ENCODE data around the gene GAL.

DNA sequence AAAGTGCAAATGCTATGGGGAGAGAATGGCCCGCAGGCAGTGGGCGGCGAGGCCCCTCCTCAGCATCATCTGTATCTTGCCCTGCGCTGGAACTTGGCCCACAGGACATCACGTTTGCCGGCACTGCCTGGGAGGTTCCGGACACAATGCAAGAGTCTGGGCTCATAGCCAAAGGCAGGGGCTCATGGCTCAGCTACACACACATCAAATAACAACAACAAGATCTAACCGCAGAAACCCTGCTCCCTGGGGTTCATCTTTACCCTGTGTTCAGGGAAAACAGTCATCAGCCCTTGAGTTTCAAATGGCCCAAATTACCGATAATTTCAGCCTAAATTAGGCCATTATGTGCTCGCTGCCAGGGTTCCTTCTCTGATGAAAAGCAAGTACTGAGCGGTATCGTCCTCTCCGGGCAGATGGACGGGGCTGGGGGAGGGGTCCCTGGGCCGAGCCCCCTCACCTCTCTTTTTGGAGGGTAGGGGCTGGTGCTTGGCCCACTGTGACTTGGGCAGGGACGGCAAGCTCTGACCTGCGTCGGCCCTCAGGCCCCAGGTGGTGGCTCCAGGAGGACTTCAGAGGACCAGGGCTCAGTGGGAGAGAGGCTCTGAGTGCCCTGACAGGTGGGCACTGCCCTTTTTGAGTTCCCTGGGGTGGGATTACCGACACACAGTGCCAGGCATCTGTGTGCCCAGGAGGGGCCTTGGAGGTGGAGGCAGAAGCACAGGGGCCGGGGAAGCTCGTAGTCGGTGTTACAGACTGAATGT is 25.0 kb upstream of the GAL start:
- TF ChIP-seq CTCF (IDR thresholded peaks at IDR 0.05) (no peak), POLR2A (IDR thresholded peaks at IDR 0.05) (no peak)

Measured in heart left ventricle (tissue), 13 donors.